COR-L47 (cell line): ENCODE results near the gene EFCAB7.
"Not testable (repeated sequence)": the region's sequence is repeated elsewhere in the genome, so short reads cannot be mapped to it uniquely, and the experiment has no call there.

ENCODE experiments used
- DNase-seq: peaks from one replicate; lab custom pipeline; 2025; lab: John Stamatoyannopoulos, UW

EFCAB7 gene

DNA sequence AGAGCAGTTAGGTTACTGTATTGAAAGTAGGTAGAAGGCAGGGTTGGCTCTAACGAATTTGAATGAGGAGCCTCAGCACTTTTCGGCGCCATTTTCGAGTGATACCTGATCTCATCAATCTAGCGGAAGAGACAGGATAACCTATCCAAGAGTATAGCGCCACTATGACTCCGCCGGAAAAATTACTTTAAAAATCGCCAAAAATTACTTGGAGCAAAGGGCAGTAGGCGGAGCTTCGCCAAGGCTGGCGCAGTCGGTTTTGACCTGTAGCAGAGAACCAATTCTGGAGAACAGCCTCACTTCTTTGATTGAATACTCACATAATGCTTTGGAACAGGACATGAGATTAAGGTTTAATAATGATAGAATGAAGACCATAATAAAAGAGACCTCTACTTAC is 25.6 kb downstream of the EFCAB7 start:
- DNase-seq, result no peak

GRCh38 chr1:63555480-63555879 is 32.2 kb downstream of the EFCAB7 start:
- DNase-seq, result no peak

- DNase-seq, result no peak
Observed at GRCh38 chr1:63557365-63557987, 34.2 kb downstream of the EFCAB7 start.

DNA sequence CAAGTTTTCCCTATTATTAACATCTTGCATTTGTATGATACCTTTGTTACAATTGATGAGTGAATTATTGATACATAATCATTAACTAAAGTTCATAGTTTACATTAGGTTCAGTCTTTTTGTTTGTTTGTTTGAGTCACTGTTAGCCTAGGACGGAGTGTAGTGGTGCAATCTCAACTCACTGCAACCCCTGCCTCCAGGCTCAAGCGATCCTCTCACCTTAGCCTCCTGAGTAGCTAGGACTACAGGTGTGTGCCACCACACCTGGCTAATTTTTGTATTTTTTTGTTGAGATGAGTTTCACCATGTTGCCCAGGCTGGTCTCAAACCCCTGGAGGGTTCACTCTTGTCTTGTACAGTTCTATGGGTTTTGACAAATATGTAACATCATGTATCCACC is 36.0 kb downstream of the EFCAB7 start:
- no peak for DNase-seq

DNA sequence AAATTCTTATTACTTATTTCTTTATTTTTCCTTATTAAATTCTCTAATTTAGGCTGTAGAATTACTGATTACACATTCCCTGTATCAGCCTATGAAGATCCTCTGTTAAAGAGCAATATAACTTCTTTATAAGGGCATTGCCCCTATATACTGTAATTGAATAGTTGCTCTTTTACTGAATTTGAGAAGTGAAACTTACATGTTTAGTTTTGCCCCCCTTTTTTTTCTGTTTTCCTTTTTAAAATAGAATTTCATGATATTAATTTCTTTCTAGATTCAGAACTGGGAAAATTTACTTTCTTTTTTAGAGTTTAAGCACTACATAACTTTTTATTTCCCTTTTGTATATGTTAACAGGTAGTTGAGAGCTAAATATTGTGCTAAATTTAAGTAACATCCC is 40.4 kb downstream of the EFCAB7 start:
- no peak for DNase-seq

GRCh38 chr1:63569068-63569467 is 45.7 kb downstream of the EFCAB7 start:
- DNase-seq, result no peak

- no peak for DNase-seq
Observed at GRCh38 chr1:63569640-63570316, 46.5 kb downstream of the EFCAB7 start.

GRCh38 chr1:63572686-63573085 is 49.4 kb downstream of the EFCAB7 start:
- not testable (repeated sequence) for DNase-seq

GRCh38 chr1:63574203-63574796 is 51.0 kb downstream of the EFCAB7 start:
- DNase-seq, result not testable (repeated sequence)

DNA sequence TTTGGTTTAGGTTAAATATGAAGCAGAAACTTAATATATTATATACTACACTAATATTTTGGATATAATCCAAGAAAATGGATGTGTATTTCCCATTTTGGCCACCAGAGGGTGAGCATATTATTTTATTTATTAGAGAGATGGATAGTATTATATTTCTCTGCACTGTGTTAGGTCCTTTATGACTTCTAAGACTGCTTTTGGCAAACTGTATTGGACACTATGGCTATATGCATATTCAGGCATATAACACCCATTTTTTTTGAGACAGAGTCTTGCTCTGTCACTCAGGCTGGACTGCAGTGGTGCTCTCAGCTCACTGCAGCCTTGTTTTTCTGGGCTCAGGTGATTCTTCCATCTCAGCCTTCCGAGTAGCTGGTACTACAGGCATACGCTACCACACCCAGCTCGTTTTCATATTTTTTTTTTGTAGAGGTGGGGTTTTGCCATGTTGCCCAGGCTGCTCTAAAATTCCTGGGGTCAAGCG is 52.1 kb downstream of the EFCAB7 start:
- DNase-seq, result no peak

GRCh38 chr1:63586326-63586725 is 63.0 kb downstream of the EFCAB7 start:
- not testable (repeated sequence) for DNase-seq

- no peak for DNase-seq
Observed at GRCh38 chr1:63590166-63590560, 66.8 kb downstream of the EFCAB7 start.

DNA sequence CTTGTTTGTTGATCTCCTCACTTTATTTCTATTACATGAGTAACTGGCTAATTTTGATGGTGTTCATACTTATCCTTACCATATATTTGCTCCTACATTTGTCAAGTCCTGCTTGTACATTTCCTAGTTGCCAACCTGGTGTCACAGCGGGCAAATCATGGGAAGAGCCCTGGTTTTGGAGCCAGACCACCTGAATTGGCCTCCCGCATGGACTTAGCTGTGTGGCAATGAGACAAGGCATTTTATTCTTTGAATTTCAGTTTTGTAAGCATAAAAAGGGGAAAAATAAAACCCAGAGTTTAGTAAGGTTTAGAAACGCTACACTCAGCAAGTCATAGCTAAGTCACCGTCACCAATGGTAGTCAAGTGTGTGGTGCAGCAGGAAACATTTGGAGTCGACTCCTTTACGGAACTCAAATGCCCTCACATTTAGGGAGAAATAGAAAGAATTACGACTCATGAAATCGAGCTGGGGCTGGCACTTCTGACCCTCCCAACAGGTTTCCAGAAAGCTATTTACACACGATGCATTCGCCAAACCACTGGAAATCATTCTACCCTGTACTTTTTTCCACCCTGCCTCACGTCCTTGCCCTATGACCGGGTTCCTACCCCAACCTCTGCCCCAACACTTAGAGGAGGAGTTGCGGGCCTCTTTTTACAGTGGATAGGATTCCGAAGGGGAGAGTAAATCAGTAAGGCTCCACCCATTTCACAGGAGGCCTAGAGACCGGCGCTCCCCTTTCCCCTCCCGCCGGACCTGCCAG is 69.4 kb downstream of the EFCAB7 start:
- no peak for DNase-seq

- DNase-seq, result peak; percentile 74
Observed at GRCh38 chr1:63593303-63593885, 70.1 kb downstream of the EFCAB7 start, which contains the start of gene PGM1. TSS of gene PGM1 (plus strand) at chr1:63593411. CDS start at chr1:63593489, 78 bp downstream.

DNA sequence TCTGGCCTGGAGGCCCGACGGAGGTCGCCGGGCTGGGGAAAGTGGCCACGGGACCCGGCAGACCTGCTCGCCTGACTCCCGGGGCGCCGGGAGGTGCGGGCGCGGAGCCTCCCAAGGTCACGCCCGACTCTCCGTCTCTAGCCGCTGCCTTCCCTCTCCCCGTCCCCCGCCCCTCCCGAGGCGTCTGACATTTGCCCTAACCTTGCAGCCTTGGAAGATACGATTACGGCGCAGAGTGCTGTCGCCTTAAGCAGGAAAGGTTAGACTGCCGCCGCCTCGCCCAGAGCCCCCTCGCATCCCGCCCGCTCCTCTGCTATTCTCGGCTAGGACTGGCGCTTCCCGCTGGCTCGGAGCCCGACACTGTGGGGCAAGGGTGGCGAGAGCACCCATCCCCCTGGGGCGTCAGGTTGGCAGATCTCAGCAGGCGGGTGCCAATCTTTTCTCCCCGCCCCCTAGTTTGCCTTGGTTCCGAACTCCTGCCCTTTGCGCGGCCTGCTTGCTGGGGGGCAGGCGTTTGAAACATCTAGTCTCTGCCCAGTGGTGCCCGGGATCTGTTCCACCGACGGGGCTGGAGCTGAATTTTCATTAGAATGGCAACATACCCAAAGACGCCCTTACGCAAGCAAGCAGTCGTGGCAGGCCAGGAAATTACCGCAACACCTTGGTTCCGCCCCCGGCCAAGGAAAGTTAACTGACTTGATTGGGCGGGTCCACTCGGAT is 70.7 kb downstream of the EFCAB7 start:
- peak; percentile 39 for DNase-seq

DNA sequence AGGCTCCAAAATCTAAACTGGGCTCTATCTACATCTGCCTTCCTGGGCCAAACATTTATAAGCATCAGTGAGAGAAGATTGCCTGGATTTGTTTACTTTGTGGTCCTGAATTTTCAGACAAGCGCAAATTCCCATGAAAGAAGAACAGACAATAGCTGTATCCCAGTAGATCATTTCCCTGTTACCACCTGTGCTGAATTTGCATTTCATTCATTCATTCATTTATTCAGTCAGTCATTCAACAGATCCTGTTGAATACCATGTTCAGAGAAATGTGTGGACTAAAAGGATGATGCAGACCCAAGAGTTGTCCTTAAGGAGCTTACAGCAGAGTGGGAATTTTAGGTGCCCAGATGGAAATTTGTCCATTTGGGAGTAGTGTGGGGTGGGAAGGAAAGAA is 72.1 kb downstream of the EFCAB7 start:
- DNase-seq, result no peak

GRCh38 chr1:63599799-63600198 is 76.5 kb downstream of the EFCAB7 start:
- DNase-seq, result no peak

- no peak for DNase-seq
Observed at GRCh38 chr1:63600248-63600647, 76.9 kb downstream of the EFCAB7 start.

DNA sequence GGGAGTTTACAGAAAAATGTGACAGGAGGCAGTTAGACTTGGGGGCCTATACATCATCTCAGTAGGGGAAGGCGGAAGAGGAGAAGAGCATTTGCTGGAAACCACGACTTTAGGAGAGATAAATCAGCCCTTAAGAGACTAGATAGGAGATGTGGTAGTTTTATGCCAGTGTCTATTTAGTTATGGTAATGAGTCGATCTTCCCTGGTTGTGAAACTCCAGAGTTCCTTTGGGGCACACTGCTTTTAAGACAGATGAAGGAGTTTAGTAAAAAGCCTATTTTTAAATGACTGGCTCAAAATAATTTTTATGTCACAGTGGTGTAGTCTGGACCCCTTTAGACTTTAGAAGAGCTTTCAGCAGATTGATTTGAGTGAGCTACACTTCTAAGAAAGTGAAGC is 77.7 kb downstream of the EFCAB7 start:
- DNase-seq, result no peak

DNA sequence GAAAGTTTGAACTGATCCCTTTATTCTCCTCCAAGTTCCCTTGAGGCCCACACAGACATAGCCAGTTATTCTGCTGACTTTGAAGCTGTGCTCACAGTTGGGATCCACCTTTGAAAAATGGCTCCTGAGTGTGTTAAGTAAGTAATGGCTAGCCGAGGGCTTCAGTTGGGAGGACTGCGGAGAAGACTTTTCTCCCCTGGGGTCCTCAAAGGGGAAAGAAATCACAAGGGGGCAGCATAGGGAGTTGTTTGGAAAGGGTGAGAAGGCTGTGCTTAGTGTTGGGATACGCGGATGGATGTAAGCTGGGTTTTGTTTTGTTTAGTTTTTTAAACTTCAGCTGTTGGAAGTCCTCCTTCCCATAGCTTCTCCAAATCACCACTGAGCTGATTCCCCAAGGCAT is 78.1 kb downstream of the EFCAB7 start:
- DNase-seq, result no peak

DNA sequence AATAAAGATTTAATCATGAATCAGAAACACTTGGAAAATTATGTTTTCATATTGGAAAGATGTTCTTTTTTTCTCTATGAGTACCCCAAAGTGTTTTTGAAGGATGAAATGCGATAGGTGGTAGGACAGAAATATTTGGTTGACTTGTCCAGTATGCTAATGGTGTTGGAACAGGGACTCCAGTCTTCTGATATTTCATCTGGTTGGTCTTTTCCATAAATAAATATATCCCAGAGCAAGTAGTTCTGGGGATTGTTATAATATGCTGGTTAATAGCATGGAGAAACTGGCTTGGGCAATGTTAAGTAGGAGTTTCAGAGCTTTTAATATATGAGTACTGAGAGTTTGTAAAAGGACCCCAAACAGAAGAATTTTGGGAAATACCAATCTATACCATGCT is 78.6 kb downstream of the EFCAB7 start:
- DNase-seq, result no peak
